GM19025 (cell line): ENCODE data around the gene GAS5.
A peak's percentile ranks its signal among the peaks of the same experiment; 100 is the strongest.
"Not testable (repeated sequence)": the region's sequence is repeated elsewhere in the genome, so short reads cannot be mapped to it uniquely, and the experiment has no call there.

Experiments
- ATAC-seq: cut with Tn5 transposase; IDR thresholded peaks from one replicate; pipeline ENCODE4 v1.9.1; 2021; ENCODE audit warnings: mild to moderate bottlenecking, low read depth, moderate library complexity; ENCODE audit not compliant: unreplicated experiment

Gene GAS5

DNA sequence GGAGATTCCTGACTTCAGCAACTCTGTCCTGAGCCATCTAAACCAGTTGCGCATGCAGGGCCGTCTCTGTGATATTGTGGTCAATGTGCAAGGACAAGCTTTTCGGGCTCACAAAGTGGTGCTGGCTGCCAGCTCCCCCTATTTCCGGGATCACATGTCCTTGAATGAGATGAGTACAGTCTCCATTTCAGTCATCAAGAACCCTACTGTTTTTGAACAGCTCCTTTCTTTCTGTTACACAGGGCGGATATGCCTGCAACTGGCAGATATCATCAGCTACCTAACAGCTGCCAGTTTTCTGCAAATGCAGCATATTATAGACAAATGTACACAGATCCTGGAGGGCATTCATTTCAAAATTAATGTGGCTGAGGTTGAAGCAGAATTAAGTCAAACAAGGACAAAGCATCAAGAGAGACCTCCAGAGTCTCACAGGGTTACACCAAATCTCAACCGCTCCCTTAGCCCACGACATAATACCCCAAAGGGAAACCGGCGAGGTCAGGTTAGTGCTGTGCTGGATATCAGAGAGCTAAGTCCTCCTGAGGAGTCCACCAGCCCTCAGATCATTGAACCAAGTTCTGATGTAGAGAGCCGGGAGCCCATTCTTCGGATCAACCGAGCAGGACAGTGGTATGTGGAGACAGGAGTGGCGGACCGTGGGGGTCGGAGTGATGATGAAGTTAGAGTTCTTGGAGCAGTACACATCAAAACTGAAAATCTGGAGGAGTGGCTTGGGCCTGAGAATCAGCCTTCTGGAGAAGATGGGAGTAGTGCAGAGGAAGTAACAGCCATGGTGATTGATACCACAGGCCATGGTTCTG lies 2.7 kb upstream of the GAS5 start:
- ATAC-seq, result no peak

GRCh38 chr1:173869021-173869359 lies 1.2 kb upstream of the GAS5 start:
- no peak for ATAC-seq

- peak; percentile 52 for ATAC-seq
These were observed 654 bp upstream of the GAS5 start, which contains the start of gene ZBTB37 for GRCh38 chr1:173868266-173869020. Gene ZBTB37 (plus strand): TSS chr1:173868380. CDS start chr1:173870226, 1,846 bp downstream.

GRCh38 chr1:173867141-173867752 lies 542 bp downstream of the GAS5 start:
- ATAC-seq, result no peak

- no peak for ATAC-seq
These were observed 1.2 kb downstream of the GAS5 start for GRCh38 chr1:173866413-173867115.

DNA sequence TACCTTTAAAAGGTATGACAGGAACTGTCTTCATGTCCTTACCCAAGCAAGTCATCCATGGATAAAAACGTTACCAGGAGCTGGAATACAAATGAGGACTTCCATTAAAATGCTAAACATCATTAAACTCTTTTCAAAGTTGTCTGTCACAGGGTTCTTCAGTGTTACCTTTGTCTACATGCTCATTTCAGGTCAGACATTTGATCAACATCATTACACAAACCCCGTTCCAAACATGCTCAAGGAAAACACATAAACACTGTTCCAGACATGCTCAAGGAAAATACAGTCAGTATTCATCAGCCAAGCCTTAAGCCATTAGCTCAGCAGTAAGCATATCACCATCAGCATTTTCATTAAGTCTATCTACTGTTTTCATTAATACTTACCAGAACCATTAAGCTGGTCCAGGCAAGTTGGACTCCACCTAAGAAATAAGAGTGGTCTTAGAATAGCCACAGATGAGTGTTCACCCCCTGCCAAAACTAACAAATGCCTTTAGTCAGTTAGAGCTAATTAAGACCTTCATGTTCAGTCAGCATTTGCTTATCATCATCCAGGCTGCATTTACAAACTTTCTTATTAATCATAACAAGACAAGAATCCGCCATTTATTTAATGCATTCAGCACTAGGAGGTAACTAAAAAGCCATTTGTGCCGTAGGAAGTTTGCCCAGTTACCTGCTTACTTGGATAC lies 2.2 kb downstream of the GAS5 start:
- ATAC-seq, result no peak

DNA sequence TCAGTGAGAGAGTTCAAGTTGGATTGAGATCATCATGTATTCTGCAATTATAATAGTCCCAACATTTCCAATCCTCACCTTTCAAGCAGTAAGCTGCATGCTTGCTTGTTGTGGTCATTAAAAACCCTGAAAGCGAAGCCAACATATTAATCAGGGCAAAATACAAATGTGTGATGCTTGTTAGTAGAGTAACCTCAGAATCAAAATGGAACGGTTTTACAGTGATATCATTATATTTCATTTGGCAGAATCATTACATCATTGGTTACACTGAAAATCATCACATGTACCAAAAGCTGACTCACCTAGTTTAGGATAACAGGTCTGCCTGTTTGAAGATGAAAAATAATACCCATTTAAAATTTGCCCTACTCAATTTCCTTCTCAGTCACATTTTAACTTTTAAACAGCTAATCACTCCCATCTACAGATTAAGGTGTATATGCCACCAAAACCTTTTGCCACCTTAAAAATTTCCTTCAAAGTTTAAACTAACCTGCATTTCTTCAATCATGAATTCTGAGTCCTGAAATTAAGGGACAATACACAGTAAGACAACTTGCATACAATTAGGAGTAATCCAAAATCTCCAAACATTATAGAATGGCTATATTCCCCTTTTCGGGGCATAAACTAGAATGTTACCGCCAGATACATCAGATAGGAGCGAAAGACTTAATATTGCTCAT lies 3.5 kb downstream of the GAS5 start:
- no peak for ATAC-seq

DNA sequence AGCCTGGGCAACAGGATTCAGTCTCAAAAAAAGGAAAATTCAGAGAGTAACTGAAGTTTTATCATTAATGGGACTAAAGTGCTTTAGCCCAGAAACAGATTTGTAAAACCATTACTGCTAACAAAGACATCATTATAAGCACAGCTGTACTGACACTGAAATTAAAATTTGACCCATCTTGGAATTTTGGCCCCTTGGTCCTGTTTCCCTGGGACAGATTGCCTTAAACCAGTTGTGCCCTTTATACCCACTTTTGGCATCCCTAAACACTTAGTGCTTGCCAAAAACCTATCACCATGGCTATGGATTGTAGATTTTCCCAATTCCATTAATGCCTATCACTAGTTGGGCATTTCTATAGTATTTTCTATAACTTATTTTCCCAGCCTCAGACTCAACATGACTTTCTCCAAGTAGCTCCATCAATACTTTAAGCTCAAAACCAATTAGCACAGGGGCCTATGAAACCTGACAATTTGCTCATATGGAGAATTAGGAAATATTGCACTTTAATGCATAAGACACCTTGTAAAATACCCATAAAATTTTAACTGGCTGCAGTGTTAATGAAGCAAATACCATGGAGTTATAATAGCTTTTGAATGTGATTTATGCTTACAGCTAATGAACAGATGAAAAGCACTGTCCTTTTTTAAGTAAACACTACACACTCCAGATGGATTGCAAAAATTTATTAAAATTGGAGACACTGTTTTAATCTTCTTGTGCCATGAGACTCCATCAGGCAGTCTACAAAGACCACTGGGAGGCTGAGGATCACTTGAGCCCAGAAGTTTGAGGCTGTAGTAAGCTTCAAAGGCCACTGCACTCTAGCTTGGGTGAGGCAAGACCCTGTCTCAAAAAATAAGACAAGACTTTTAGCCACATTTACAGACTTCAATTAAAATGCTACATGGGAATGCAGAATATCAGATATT lies 4.3 kb downstream of the GAS5 start:
- no peak for ATAC-seq

- ATAC-seq, result no peak
These were observed 5.0 kb downstream of the GAS5 start for GRCh38 chr1:173862769-173863223.

DNA sequence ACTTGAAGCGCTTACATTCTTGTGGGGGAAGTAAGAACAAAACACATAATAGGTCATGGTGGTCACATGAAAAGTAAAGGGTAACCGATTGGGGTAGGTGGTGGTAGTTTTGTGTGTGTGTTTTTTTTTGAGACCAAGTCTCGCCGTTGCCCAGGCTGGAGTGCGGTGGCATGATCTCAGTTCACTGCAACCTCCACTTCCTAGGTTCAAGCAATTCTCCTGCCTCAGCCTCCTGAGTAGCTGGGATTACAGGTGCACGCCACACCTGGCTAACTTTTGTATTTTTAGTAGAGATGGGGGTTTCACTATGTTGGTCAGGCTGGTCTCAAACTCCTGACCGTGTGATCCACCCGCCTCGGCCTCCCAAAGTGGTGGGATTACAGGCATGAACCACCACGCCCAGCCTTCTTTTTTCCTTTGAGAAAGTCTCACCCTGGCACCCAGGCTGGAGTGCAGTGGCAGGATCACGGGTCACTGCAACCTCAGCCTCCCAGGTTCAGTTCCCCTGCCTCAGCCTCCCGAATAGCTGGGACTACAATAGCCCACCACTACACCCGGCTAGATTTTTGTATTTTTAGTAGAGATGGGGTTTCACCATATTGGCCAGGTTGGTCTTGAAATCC lies 5.5 kb downstream of the GAS5 start:
- ATAC-seq, result not testable (repeated sequence)

GRCh38 chr1:173861731-173862145 lies 6.1 kb downstream of the GAS5 start:
- no peak for ATAC-seq

DNA sequence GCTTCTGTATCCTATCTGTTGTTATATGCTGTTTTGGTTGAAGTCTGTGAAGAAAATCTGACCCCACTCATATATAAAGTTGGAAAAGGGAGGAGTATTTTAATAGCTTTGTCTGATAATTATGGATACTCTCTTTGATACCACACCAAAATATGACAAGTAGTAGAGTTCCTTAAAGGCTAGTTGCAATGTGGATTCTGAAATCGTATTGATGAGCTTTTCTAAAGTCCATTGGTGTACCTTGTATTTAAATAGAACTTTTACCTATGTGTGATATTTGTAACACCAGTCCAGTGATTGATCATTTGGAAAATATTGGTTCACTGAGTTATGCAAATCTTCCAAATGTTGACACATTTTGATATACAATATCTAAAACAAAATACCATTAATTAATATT lies 7.7 kb downstream of the GAS5 start:
- ATAC-seq, result no peak

DNA sequence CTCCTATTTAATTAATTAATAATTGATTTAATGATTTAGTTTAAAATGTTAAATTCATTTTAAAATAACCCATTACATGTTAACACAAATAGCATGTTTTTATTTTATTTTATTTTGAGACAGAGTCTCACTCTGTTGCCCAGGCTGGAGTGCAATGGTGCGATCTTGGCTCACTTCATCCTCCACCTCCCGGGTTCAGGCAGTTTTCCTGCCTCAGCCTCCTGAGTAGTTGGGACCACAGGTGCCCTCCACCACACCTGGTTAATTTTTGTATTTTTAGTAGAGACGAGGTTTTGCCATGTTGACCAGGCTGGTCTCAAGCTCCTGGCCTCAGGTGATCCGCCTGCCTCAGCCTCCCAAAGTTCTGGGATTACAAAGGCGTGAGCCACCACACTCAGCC lies 8.2 kb downstream of the GAS5 start:
- not testable (repeated sequence) for ATAC-seq

- no peak for ATAC-seq
These were observed 10.3 kb downstream of the GAS5 start for GRCh38 chr1:173857363-173857917.

- no peak for ATAC-seq
These were observed 10.9 kb downstream of the GAS5 start for GRCh38 chr1:173856903-173857302.

DNA sequence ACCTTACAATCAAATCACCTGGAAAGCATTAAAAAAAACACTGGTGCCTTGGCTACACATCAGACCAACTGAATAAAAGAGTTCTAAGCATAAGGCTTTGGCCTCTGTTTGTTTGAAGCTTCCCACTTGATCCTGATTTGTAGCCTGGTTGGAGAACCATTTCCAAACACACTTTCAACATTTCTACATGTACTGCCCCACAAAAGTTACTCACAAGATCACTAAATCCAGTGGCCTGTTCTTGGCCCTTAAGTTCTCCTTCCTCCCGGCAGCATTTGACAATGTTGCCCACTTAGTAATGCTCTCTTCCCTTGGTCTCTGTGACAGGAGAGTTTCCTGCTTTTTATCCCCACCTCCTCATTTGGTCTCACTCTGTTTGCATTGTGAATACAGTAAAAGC lies 11.8 kb downstream of the GAS5 start:
- no peak for ATAC-seq

- ATAC-seq, result no peak
These were observed 14.7 kb downstream of the GAS5 start for GRCh38 chr1:173853074-173853473.

DNA sequence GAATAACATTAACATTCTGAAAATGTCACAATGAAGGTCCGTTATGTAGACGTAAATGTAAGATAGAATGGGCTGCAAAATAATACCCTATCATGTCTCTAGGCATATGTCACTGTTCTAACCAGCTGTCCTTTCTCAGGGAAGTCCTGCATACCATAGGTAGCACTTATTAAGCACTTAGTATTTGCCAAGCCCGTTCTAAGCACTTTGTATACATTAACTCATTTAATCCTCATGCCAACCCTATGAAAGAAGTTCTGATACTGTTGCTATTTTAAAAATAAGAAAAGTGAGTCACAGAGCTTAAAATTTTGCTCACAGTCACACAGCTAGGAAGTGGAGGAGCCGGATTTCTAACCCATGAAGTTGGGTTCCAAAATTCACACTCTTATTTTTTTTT lies 15.7 kb downstream of the GAS5 start:
- ATAC-seq, result no peak
